RWPE1 (cell line): Measurements from ENCODE around the gene SDF2.

Experiments
- CTCF ChIA-PET: fragments of 350-600 bp; sonication (Branson Sonifier 250); formaldehyde crosslinking; extraction: SDS; loops from one replicate; lab custom pipeline; 2021; lab: Yijun Ruan, JAX
- POLR2A ChIA-PET: fragments of 400-600 bp; formaldehyde crosslinking; extraction: SDS; loops from one replicate; lab custom pipeline; 2020; ENCODE audit warnings: antibody characterized with exemption; ENCODE audit not compliant: low non-redundant PET; lab: Yijun Ruan, JAX
- DNase-seq: peaks from one replicate; pipeline ENCODE4 v3.0.0; 2012; ENCODE audit warnings: low spot score
- H3K27ac ChIP-seq: fragments of 450-650 bp; 2 replicates; pipeline ENCODE4 v1.5.1; 2017
- CTCF ChIP-seq: fragments of 450-650 bp; conservative IDR thresholded peaks from 2 replicates; pipeline ENCODE4 v1.5.1; 2017; ENCODE audit warnings: low read depth, mild to moderate bottlenecking

Gene SDF2

GRCh38 chr17:28661635-28662526 is at the start of gene SDF2, which contains the start of gene SUPT6H:
SDF2 (minus strand) TSS chr17:28661906; CDS start chr17:28661876, 30 bp downstream.
SUPT6H (plus strand) TSS chr17:28662205; CDS start chr17:28673402, 11,197 bp downstream.
- POLR2A ChIA-PET, result interaction anchor here (0.8 to 1.7 kb wide), 4 partner anchors 13 to 55 kb away, joined by 3 to 5 read pairs (median 4); no protein-coding TSS in a partner anchor

GRCh38 chr17:28710861-28711722 is 49.4 kb upstream of the SDF2 start:
- CTCF ChIA-PET, result interaction anchor here (0.6 to 0.8 kb wide), 2 partner anchors 27 to 76 kb away, joined by 3 to 7 read pairs; no protein-coding TSS in a partner anchor

More at GRCh38 chr17:28661635-28662526, at the start of gene SDF2, which contains the start of gene SUPT6H:
- no peak for TF ChIP-seq CTCF
- peak; percentile 92 for DNase-seq
- CTCF ChIA-PET, result interaction anchor here (0.6 to 1.5 kb wide), 5 partner anchors 8 to 231 kb away, joined by 3 to 6 read pairs (median 4); no protein-coding TSS in a partner anchor
- H3K27ac ChIP-seq, result peak within 1 kb of the TSS; percentile 90

GRCh38 chr17:28707339-28707720 is 45.6 kb upstream of the SDF2 start:
- no peak for TF ChIP-seq CTCF
- no peak for DNase-seq
- H3K27ac ChIP-seq, result no peak overlapping the region; the same call in 1 of the 2 replicates
- ChIA-PET CTCF (no interaction called here), POLR2A (no interaction called here)

More at GRCh38 chr17:28710861-28711722, 49.4 kb upstream of the SDF2 start:
- no peak for TF ChIP-seq CTCF
- H3K27ac ChIP-seq, result peak overlapping the region; percentile 96
- POLR2A ChIA-PET, result interaction anchor here (0.5 to 1.7 kb wide), 2 partner anchors 9 to 64 kb away, joined by 7 to 11 read pairs; partner anchors contain the start of gene RPL23A
- peak; percentile 89 for DNase-seq

GRCh38 chr17:28706471-28707338 is 45.0 kb upstream of the SDF2 start:
- TF ChIP-seq CTCF, result no peak
- no peak for DNase-seq
- ChIA-PET POLR2A (no interaction called here), CTCF (interaction anchor here (0.6 kb wide), 1 partner anchor 22 kb away, joined by 5 read pairs; no protein-coding TSS in a partner anchor)
- H3K27ac ChIP-seq, result no peak overlapping the region; the same call in 1 of the 2 replicates

GRCh38 chr17:28705728-28706334 is 44.1 kb upstream of the SDF2 start:
- POLR2A ChIA-PET, result interaction anchor here (0.6 kb wide), 1 partner anchor 1823 kb away, joined by 7 read pairs; no protein-coding TSS in a partner anchor
- peak overlapping the region; percentile 51 for H3K27ac ChIP-seq
- DNase-seq, result no peak
- CTCF ChIA-PET, result interaction anchor here (0.6 kb wide), 1 partner anchor 23 kb away, joined by 5 read pairs; no protein-coding TSS in a partner anchor
- TF ChIP-seq CTCF, result no peak
